ENCODE measurements around the gene ORM2. TPM values are rescaled to one million over a fixed set of nuclear protein-coding genes. Genes with fewer than 3 reads are reported as not detected.

ORM2 gene
- polyA plus RNA-seq, 4 donors = 0.17 TPM; not detected in 3

DNA sequence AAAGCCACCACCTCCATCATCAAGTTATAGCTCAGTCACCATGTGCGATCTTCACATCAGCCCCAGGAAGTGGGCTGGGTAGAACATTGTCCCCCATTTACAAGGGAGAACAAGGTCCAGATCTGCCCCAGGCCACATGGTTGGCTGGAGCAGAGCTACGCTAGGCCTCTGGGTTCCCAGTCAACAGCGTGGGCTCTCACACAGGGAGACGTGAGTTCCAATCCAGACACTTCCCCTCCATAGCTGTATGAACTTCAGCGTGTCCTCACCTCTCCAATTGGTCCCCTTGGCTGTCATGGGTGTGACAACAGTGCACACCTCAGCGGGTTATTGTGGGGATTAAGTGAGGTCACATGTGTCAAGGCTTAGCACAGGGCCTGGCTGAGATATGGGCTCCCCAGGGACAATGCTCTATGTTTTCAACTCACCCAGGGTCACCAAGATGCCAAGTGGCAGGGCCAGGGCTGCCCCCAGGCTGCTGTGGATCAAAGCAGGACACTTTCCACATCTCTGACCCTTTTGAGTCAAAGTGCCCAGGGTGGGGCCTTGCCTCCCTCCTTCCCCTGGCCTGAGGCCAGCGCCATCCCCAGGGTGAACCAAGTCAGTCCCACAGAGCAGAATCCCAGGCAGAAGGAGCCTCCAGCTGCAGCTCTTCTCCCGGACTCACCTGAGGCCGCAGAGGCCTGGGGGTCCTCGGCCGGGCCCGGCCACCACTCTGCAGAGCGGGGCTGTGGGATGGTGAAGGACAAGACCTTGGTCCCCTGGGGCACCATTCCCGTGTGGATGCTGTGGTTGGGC lies 38.3 kb downstream of the ORM2 start:
- DNase-seq (ENCODE audit: low read depth in 4 of 4, low spot score in 3 of 4) = no peak

DNA sequence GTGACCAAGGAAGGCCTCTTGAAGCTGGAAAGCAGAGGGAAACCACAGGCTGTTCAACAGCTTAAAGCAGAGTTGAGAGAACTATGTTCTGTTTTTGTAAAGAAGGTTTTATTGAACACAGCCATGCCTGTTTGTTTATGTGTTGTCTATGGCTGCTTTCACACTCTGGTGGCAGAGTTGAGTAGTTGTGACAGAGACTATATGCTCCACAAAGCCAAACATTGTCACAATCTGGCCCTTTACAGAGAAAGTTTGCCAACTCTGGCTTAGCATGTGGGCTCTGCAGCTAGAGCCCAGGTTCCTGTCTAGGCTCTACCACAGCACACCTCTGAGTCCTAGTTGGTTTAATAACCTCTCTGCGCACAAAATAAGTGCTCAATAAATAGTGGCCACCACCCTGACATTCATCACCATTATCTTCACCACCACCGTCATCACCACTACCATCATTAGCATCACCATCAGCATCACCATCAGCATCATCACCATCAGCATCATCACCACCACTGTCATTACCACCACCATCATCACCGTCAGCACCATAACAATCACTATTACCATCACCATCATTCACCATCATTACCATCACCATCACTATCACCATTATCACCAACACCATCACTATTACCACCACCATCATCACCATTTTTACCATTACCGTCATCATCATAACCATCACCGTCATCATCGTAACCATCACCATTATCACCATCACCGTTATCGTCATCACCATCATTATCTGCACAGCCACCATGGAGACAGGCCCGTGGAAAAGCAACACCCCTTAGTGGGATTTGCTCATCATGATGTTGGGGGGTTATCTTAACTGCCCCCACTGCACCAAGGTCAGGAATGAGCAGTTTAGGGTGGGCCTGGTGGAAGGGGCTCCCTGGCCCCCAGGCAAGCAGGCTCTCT lies 39.8 kb downstream of the ORM2 start:
- DNase-seq (ENCODE audit: low read depth in 4 of 4, low spot score in 3 of 4) = no peak

DNA sequence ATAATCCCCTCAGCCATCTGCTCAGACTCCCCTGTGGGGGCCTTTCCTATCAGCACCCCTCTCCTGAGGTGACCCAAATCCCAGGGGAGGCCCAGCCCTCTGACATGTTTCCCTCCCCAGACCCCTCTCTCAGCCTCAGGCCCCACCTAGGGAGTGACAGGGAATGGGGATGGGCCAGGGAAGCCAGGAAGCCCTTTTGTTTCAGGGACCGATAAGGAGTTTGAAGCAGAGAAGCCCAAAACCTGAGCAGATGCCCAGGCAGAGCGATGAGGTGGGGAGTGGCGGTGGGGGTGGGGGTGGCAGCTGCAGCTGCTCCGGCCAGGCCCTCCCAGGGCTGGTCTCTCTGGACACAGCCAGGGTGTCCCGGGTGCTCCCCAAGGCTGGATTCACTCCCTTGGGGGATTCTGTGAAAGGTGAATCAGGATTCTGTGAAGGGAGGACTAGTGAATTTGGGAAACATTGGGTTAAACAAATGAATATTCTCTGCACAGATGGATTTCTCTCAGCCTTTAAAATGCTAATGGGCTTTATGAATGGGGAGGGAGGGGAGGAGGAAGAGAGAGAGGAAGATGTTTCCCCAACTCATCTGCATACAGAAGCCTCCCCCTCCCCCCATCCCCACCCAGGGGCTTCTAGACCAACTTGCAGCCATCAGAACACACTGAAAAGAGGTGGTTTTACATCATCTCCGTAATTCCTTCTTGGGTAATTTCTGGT lies 40.7 kb downstream of the ORM2 start:
- DNase-seq (ENCODE audit: low read depth in 4 of 4, low spot score in 3 of 4) = no peak

DNA sequence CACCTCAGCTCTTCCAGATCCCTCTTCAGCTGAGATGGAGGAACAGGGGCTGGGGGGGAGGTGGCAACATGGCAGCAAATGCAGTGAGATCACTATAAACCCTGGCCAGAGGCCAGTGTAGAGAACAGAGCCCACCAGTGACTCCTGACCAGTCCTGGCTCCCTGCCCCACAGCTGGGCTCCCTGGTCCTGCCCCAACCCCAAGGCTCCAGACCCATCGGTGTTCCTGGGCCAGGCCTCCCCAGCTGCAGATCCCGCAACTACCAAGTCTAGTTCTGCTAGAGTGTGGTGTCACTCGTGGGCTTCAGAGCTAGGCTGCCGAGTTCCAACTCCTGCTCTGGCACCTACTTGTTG lies 41.3 kb downstream of the ORM2 start:
- no peak for DNase-seq (ENCODE audit: low read depth in 4 of 4, low spot score in 3 of 4)

DNA sequence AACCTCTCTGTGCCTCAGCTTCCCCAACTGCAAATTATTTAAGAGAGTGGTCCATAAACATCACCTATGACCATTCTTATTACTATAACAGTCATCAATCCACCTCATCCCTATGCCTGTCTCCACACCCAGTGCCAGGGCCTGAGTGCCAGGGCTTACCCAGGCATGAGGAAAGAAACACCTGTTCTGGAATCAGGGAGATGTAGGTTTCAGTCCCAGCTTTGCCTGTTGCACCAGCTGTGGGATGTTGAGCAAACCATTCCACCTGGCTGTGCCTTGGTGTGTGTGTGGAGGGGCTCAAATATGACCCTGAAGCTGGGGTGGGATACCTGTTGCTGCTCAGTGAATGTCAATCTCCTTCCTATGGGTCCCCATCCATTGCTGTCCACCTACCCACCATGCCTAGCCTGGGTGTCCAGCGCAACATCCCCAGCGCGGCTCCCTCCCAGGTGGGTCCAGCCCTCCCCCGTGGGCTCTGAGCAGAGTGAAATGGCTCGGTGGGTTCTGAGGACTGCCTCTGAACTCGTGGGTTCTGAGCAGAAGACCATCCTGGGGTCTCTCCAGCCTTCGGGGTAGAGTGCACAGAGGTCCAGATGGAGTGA lies 41.8 kb downstream of the ORM2 start:
- DNase-seq (ENCODE audit: low read depth in 4 of 4, low spot score in 3 of 4) = no peak

DNA sequence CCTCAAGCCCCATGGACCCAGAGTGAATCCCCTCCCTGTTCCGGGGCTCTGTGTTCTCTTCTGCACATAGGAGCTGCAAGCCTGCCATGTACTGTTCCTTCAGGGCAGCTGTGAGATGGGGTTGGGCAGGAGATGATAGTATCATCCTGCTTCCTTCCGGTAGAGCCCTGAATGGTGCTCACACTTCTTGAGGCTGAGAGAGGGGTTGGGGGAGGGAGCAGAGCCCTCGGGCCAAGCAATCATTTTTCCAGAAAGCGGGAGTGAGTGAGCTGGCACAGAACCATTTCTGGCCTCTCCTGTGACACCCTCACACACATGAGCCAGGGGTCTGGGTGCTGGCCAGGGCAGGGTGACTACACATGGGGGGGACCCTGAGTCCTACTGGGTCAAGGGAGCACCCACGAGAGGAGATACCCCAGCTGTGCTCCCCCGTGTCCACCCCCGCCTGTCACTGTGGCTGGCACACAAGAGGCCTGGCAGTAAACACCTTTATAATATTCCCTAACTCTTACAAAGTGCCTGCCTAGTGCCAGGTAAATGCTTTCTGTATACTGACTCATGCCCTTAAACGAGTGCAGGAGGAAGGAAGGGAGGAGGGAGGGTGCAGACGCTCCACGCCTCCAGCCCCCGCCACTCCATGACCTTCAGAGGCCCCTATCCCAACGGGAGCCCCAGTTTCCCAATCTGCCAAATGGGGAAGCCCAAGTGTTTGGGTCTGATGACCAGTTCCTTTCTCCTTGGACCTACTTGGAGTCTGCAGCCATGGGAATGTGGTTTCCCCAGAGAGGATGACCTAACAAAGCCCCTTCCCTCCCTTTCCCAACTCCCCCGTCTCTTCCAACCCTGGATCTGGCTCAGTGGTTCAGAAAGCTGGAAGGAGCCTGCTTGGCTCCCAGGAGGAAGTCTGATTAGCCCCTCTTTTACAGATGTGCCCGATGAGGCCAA lies 42.6 kb downstream of the ORM2 start:
- DNase-seq (ENCODE audit: low read depth in 4 of 4, low spot score in 3 of 4) = no peak

DNA sequence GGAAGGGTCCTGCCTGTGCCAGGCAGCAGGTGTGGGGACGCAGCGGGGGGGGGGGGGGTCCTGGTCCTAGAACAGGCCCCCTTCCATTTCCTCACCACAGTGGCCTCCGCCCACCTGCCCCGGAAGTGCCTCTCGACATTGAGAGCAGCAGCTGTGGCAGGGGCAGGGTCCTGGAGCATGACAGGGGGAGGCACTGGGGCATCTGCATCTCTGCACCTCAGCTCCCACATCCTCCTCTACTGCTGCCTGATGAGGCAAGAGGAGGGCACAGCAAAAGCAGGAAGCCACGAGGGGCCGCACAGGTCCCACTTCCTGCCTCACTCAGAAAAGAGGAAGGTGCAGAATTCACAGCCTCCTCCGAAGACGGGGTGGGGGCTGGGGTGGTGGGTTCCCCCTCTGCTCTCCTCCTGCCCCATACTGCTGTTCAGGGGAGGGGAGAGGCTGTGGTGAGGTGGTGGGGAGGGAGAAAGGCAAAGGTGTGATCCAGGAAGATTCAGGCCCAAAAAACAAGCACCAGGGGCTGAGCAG lies 43.3 kb downstream of the ORM2 start:
- no peak for DNase-seq (ENCODE audit: low read depth in 4 of 4, low spot score in 3 of 4)

DNA sequence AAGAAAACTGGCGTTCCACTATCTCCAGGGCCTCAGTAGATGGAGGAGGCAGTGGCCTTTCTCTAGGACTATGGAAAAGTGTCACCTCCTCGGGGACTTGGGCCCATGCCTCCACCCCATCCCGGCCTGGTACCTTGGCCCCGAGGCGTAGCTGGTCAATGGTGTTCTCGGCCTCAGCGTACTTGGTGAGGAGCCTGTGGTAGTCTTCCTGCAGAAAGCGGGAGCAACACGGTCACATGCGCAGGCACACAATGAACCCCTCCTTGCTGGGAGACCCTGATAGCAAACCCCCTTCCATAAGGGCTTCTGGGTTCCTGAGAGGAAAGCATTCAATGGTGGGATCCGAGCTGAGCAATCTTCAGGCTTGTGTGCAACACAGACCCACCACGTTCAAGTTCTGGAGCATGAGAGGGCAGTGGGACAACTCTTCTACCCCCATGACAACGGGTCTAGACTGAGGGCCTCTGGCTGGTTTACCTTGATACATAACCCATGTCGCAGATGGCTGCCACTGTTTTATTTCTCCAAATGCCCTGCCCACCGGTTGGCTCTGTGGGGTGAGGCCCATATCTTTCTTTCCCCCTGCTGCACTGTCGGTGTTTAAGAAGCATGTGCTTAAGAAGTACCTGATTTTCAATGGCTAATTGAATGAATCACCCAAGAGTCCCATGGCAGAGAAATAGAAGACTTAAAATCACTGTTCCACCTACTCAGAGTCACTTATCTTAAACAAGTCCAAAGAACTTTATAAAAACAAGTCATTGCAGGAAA lies 44.5 kb downstream of the ORM2 start:
- DNase-seq (ENCODE audit: low read depth in 4 of 4, low spot score in 3 of 4) = no peak

DNA sequence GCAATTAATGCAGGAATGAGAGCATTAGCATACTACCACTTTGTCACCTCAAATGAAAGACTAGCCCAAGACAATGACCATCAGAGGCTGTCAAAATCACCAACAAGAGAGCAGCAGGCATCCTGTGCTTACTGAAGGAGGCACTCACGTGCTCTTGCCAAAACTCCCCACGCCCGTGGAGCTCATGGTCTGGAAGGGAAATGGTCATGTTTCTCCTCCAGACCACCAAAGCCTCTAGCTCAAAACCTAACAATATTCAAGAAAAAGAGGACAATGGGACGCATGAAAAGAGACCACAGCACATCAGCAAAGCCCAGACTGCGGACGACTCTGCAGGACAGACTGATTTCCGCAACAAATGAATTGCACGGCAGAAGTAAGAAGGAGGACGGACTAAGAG lies 45.3 kb downstream of the ORM2 start:
- DNase-seq (ENCODE audit: low read depth in 4 of 4, low spot score in 3 of 4) = no peak

DNA sequence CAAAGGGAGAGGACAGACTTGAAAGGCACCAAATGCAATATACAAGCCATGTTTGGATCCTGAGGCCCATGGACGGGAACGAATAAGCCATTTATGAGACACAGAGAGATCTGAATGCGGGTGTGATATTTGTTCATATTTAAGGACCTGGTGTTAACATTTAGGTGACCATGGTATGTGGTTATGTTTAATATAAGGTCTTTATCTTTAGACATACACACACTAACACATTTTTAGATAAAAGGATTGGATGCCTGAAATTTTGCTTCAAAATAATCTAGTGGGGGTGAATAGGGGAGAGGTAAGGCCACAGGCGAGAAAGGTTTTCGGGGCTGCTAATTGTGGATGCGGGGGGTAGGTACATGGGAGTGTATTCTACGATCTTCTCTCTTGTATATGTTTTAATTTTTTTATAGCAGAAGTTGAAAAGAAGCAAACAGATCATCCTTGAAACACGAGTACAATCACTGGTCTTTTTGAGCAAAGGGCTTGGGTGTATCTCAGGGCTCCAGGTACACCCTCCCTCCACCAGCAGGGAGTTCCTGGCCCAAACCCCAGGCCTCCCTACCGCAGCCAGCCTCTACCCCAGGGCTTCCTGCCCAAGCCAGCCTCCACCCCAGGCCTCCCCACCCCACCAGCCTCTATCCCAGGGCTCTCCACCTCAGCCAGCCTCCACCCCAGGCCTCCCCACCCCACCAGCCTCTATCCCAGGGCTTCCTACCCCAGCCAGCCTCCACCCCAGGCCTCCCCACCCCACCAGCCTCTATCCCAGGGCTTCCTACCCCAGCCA lies 45.9 kb downstream of the ORM2 start:
- DNase-seq (ENCODE audit: low read depth in 4 of 4, low spot score in 3 of 4) = no peak

DNA sequence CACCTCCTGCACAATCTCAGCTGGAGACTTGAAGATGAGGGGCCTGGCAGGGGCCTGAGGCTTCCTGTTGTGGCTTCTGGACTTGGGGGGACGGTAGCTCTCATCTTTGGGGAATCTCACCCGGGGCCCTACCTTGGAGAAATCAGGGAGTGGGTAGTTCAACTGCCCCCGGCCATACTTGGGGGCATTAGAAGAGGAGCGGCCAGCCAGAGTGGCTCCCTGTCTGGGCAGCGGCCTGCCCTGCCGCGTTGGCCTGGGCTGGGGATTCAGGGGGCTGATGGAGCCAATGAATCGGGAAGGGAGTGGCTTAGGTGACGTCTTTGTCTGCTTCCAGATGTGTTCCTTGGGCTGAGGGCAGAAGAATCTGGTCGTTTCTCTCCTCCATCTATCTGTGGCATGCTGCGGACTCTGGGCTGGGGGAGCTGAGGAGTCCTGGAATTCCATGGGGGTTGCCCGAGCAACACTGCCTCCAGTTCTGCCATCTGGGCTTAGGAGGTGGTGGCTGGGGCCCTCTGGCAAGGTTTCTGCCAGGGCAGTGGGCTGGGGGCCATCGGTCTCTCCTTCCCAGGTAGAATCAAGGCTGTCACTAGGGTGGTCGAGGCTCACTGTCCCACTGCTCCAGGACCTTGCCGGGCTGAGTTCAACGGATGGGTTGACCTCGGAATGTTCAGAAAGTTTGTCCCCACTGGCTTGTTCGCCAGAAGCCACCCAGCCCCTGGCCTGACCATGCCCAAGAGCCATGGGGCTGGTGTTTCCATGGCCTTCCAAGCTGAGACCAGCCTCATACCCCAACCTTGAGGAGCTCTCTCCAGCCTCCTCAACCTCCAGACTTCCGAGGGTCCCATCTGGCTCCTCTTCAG lies 47.1 kb downstream of the ORM2 start:
- no peak for DNase-seq (ENCODE audit: low read depth in 4 of 4, low spot score in 3 of 4)

DNA sequence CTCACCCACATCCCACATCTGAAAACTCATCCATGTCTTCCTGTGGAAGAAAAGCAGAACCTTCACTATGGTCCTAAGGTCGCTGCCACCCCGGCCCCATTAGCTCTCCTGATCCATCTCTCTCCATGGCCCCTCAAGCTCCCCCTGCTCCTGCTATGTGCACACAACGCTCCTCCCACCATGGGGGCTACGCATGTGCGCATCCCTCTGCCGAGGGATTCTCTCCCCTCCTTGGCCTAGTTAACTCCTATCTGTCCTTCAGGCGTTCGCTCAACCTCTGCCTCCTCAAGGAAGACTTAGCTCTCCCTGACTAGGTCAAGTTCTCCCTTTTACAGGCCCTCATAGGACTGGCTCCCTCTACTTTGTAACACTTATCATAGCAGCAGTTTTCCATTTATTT lies 48.3 kb downstream of the ORM2 start:
- DNase-seq (ENCODE audit: low read depth in 4 of 4, low spot score in 3 of 4) = no peak

DNA sequence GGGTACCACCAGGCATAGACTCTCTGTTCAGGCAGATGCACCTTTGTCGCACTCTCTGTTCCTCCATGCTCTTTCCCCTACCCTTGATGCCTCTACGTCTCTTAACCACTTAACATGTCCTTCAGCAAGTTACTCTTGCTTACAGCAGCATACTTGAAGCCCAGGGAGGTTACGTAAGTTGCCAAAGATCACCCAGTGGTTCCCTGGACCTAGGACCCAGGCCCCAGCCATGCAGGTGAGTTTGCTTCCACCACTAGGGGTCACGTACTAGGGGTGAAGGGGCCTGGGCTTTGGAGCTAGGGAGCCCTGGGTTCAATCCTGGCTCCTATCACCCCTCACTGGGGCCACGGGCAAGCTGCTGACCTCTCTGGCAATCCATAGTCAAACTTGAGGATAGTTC lies 49.2 kb downstream of the ORM2 start:
- DNase-seq (ENCODE audit: low read depth in 4 of 4, low spot score in 3 of 4) = no peak
